HUES48 (cell line): ENCODE data around the gene MRPL24.

ENCODE experiments used
- H3K27ac ChIP-seq: one replicate; pipeline ENCODE4 v1.7.0; 2013; ENCODE audit warnings: low read depth, low read length, inconsistent platforms
- H3K27me3 ChIP-seq: 2 replicates; pipeline ENCODE4 v1.6.1; 2013; ENCODE audit warnings: mild to moderate bottlenecking, low read length; ENCODE audit not compliant: control insufficient read depth, insufficient read depth
- H3K36me3 ChIP-seq: 2 replicates; pipeline ENCODE4 v1.6.1; 2013; ENCODE audit warnings: low read length; ENCODE audit not compliant: control insufficient read depth, insufficient read depth
- H3K4me1 ChIP-seq: 2 replicates; pipeline ENCODE4 v1.6.1; 2013; ENCODE audit warnings: mild to moderate bottlenecking, low read length; ENCODE audit not compliant: control insufficient read depth, insufficient read depth
- H3K4me3 ChIP-seq: 2 replicates; pipeline ENCODE4 v1.5.1; 2013; ENCODE audit warnings: mild to moderate bottlenecking, low read depth, low read length
- H3K9ac ChIP-seq: 2 replicates; pipeline ENCODE4 v1.6.1; 2013; ENCODE audit warnings: mild to moderate bottlenecking, low read depth, low read length, moderate library complexity
- H3K9me3 ChIP-seq: 2 replicates; pipeline ENCODE4 v1.6.1; 2013; ENCODE audit warnings: low read length; ENCODE audit not compliant: control insufficient read depth, insufficient read depth

The MRPL24 gene

DNA sequence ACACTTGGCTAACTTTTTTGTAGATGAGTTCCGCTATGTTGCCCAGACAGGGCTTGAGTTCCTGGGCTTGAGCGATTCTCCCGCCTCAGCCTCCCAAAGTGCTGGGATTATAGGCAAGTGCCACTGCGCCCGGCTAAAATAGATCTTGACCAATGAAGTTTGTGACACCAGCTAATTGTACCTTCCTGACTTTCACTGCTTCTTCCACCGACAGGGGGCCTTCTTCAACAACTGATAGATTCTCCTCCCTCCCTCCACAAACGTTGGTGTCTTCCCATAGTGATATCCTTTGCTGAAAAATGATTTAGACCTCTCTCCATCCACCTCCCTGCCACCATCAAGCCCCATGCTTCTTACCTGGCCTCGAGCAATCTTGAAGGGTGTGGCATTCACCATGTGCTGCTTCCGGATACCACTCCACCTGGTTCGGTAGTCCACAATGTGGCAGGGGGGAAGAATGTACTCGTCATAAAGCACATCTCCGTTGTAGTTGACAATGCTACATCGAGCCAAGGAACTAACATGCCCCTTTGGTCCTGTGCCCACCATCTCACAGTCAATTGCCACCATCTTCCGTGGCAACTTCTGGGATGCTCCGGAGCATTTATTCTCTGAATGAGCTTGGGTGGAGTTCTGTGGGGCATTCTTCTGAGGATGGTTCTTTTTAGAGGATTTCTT is 14.2 kb downstream of the MRPL24 start:
- Histone ChIP-seq H3K9me3 (no peaks in the 10 kb centered on the region), H3K4me3 (peak overlapping the region; percentile 92), H3K4me1 (peaks cover 24% of the 10 kb centered on the region), H3K27me3 (no peaks in the 10 kb centered on the region), H3K27ac (peak overlapping the region; percentile 6), H3K36me3 (peaks cover 33% of the 10 kb centered on the region), H3K9ac (no peak overlapping the region)

DNA sequence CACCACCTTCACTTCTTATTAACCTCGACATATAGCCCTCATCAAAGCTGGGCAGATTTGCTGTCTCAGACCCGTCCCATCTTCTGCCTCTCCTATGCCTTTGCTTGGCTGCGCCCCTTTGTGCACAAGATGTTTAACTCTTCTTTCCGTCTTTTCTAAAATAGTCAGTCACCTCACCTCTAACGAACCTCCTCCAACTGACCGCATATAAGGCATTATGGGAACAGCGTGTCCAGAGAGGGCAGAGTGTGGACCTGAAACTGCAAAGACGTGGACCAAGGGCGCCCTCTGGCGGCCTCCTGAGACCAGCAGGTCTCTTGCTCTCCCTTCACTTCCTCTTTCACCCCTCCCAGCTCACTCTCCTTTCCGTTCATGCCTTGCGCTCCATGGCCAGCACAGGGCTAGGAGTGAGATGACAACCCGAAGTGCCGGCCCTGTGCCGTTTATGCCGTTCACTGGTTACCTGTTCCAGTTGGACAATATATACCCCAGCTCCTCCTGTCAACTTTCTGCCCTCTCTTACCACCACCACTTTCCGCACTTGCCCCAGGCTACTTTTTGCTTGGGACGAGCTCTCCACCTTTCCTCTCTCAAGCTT is 15.1 kb downstream of the MRPL24 start:
- H3K9ac ChIP-seq = no peak overlapping the region
- H3K4me3 ChIP-seq = peak overlapping the region; percentile 92

DNA sequence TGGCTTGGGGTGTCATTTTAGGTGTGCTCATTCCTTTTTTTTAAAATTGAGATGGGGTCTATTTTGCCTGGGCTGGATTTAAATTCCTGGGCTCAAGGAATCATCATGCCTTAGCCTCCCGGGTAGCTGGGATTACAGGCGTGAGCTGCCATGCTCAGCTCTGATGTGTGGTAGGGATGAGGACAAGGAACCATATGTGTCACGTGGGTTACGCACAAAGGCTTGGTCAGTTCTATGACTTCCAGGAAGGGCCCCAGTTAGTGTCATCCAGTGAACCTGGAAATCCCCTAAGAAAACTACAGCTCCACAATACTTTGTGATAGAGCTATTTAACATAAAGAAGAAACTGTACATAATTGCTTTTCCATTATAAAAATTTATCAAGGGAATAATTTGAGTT is 19.4 kb downstream of the MRPL24 start:
- no peak overlapping the region for H3K27ac ChIP-seq
- H3K9ac ChIP-seq = no peak overlapping the region
- peaks cover 17% of the 10 kb centered on the region for H3K4me1 ChIP-seq
- H3K9me3 ChIP-seq = no peaks in the 10 kb centered on the region
- no peak overlapping the region for H3K4me3 ChIP-seq
- peaks cover 38% of the 10 kb centered on the region for H3K36me3 ChIP-seq
- H3K27me3 ChIP-seq = no peaks in the 10 kb centered on the region

More for the DNA sequence above, 15.1 kb downstream of the MRPL24 start:
- Histone ChIP-seq H3K4me1 (peaks cover 24% of the 10 kb centered on the region), H3K27me3 (no peaks in the 10 kb centered on the region), H3K9me3 (no peaks in the 10 kb centered on the region), H3K27ac (no peak overlapping the region), H3K36me3 (peaks cover 43% of the 10 kb centered on the region)

DNA sequence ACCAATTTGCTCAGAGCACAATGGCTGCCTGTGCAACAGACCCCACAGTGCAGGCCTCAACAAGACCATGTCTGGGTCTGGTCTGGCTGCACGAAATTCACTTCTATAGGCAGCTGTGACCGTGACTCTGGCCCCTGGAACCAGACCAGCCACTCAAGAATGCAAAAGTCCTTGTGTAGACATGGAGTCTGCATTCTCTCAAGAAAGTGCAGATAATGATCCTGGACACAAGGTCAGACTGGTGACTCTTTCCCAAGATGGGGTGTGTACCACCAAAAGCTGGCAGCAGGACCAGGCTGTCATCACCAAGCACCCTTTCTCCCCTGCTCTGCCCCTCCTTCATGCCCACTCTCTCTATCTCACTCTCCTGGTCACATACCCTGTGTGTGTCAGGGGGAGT is 19.8 kb downstream of the MRPL24 start:
- no peaks in the 10 kb centered on the region for H3K9me3 ChIP-seq
- H3K4me1 ChIP-seq = peaks cover 13% of the 10 kb centered on the region
- H3K27ac ChIP-seq = no peak overlapping the region
- no peak overlapping the region for H3K4me3 ChIP-seq
- no peak overlapping the region for H3K9ac ChIP-seq
- H3K27me3 ChIP-seq = no peaks in the 10 kb centered on the region
- H3K36me3 ChIP-seq = peaks cover 38% of the 10 kb centered on the region

DNA sequence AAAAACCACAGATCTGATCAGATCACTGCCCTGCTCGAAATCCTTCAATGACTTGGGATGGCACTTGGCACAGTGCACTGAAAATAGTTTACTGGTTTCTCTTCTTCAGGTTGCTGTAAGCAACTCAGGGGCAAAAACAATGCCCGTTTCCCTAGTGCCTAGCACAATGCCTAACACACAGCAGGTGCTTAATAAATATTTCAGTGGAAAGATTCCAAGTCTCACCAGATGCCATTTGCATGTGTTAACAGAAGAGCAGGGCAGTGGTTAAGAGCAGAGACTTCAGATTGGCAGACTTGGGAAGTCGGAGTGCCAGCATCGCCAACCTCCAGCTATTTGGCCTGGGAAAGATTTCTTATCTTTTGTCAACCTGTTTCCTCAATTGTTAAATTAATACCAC is 23.5 kb downstream of the MRPL24 start:
- H3K4me1 ChIP-seq = peaks cover 4% of the 10 kb centered on the region; the same call in 1 of the 2 replicates
- H3K4me3 ChIP-seq = no peak overlapping the region
- H3K9ac ChIP-seq = no peak overlapping the region
- H3K36me3 ChIP-seq = peaks cover 14% of the 10 kb centered on the region
- no peaks in the 10 kb centered on the region for H3K9me3 ChIP-seq
- H3K27ac ChIP-seq = no peak overlapping the region
- no peaks in the 10 kb centered on the region for H3K27me3 ChIP-seq

DNA sequence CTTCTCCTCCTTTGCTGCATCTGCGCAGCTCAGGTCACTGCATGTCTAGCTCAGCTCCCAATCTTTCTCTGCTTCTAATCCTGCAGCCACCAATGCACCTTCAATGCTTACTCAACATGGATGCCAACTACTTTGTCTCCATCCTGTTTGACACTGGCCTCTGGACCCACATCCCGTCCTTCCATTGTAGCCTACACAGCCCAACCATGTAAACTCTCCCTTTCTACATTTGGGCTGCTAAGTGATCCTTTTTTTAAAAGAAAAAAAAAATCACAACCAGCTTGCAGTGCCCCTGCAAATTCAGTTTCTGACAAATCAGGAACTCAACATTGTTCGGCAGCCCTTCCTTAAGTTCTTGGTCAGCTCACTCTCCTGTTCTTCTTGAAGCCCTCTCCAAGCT is 26.1 kb downstream of the MRPL24 start:
- Histone ChIP-seq H3K4me3 (no peak overlapping the region), H3K9me3 (no peaks in the 10 kb centered on the region), H3K4me1 (peaks cover 20% of the 10 kb centered on the region), H3K9ac (no peak overlapping the region), H3K27me3 (no peaks in the 10 kb centered on the region), H3K27ac (no peak overlapping the region), H3K36me3 (no peaks in the 10 kb centered on the region)

DNA sequence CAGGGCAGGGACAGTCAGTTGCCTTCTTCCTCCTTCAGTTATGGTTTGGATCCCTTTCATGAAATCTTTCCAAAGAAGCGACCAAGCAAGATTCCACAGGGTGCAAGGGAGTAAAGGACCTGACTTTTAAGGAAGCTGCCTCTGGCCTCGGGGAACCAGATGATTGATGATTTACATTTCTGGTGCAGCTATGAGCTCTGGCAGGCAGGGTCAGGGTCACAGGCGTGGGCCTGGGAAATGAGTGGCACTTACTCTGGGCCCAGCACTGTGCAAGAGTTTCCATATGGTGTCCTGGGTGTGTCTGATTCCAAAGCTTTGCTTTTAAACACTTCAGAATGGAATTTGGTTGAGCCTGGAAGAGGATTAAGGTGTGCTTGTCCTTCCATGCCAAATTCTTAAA is 28.3 kb downstream of the MRPL24 start:
- Histone ChIP-seq H3K27me3 (no peaks in the 10 kb centered on the region), H3K36me3 (no peaks in the 10 kb centered on the region), H3K9me3 (no peaks in the 10 kb centered on the region), H3K27ac (no peak overlapping the region), H3K4me1 (peaks cover 40% of the 10 kb centered on the region), H3K4me3 (no peak overlapping the region), H3K9ac (no peak overlapping the region)

DNA sequence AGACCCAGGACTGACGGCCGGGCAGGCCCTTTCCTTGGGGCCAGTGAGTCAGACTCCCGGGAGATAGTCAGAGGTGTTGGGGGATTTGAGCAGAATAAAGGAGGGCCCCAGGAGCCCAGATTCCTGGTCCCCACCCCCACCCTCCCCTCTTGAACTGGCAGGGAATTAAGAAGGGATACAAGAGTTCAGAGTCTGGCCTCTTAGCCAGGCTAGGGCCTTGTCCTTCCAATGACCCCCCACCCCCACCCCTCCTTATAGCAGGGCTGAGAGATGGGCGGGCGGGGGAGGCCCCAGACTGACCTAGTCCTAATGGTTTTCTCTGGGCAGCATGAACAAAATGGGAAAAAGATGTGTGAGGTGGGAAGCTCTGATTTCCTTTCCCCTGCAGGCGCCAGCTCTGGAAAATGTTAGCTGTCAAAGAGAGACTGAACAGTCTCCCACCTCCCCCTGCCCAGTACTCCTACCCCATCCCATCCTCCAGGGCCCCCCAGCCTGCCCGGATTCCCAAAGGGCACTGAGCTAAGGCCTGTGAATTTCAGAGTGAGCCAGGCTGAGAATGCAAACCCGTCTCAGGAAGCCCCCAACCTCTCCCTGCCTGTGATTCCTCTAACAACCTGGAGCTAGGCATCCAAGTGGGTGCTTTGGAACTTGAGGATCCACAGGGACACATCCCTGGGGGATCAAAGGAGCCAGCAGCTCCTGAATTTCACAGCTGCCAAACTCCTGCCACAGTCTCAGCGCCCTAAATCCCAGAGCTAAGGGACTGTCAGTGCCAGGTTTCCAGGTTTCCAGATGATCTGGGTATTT is 29.7 kb downstream of the MRPL24 start:
- Histone ChIP-seq H3K9ac (no peak overlapping the region), H3K27me3 (no peaks in the 10 kb centered on the region), H3K27ac (peak overlapping the region; percentile 74), H3K4me3 (no peak overlapping the region), H3K36me3 (no peaks in the 10 kb centered on the region), H3K9me3 (no peaks in the 10 kb centered on the region), H3K4me1 (peaks cover 44% of the 10 kb centered on the region)

DNA sequence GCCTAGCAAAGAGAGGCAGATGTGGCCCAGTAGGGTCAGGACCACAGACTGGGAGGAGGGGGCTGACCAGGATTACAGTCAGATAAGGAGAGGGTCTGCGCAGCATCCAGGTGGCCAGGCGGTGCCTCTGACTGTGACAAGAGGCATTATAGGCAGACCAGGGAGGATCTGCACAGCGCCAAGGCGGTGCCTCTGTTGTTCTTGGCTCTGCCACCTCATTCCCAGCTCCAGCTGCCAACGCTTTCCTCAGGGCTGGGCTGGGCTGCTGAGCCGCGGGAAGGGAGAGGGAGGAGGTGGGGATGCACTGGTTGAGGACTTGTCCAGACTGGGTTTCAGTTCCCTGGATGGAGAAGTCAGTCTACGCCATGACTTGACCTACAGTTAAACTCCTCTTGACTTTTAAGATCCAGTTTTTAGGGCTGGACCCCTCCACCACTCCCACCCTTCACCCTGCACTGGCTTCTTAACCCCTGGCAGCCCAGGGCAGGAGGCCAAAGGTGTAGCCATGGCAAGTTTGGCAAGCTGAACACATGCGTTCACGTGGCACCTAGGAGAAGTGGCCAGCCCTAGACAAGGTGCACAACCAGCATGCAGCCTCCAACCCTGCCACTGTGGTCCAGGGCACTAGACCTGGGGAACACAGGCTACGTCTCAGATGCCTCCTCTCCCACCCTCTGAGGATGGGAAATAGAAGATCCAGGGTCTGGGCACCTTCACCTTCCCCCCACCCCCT is 31.0 kb downstream of the MRPL24 start:
- Histone ChIP-seq H3K27me3 (peaks cover 4% of the 10 kb centered on the region), H3K4me3 (no peak overlapping the region), H3K36me3 (no peaks in the 10 kb centered on the region), H3K4me1 (peaks cover 44% of the 10 kb centered on the region), H3K9me3 (no peaks in the 10 kb centered on the region), H3K27ac (no peak overlapping the region), H3K9ac (no peak overlapping the region)

DNA sequence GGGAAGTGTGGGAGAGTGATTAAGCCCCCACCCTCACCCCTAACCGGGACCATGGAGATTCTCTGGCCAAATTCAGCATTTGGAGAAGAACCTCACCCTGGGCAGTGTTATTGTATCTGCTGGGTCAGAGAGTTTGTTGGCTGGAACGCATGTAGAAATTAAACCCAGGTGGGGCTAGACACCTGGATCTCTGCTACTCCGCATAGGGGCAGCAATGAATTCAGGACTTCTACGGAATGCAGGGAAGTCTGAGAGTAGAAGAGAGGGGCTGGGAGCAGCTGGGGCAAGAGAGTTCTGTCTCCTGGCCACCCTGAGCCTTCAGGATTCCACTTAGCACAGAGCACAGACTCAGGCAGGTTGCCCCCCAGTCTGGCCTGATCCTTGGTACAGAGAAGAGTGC is 31.9 kb downstream of the MRPL24 start:
- Histone ChIP-seq H3K4me1 (peaks cover 50% of the 10 kb centered on the region), H3K9ac (no peak overlapping the region), H3K36me3 (no peaks in the 10 kb centered on the region), H3K27ac (peak overlapping the region; percentile 97), H3K9me3 (no peaks in the 10 kb centered on the region), H3K4me3 (no peak overlapping the region), H3K27me3 (peaks cover 12% of the 10 kb centered on the region)
